Tibial artery (tissue), 4 donors: ENCODE data around the gene ZNF317.

ENCODE experiments used
- DNase-seq, 2 donors: peaks; one replicate each; pipeline ENCODE4 v3.0.0-alpha.2; 2019
- H3K27ac ChIP-seq, 2 donors: fragments of 200-600 bp; sonication (generic) in 1 of 2; 1 replicate in 1 of 2; 2 replicates in 1 of 2; pipeline ENCODE4 v1.5.1; 2018 to 2019; ENCODE audit warnings: mild to moderate bottlenecking in 1 of 2
- H3K27me3 ChIP-seq, 2 donors: fragments of 200-600 bp; sonication (generic) in 1 of 2; one replicate each; pipeline versions ENCODE4 v1.5.1 to v1.6.0; 2016 to 2019
- H3K36me3 ChIP-seq, 3 donors: fragments of 200-600 bp; sonication (generic) in 2 of 3; one replicate each; pipeline ENCODE4 v1.5.1; 2016 to 2019; ENCODE audit warnings: mild to moderate bottlenecking in 2 of 3
- H3K4me1 ChIP-seq, 4 donors: fragments of 200-600 bp; sonication (generic) in 2 of 4; 1 replicate in 3 of 4; 2 replicates in 1 of 4; pipeline ENCODE4 v1.5.1; 2016 to 2019
- H3K4me3 ChIP-seq, 2 donors: fragments of 200-600 bp; sonication (generic) in 1 of 2; 1 replicate in 1 of 2; 2 replicates in 1 of 2; pipeline ENCODE4 v1.5.1; 2018 to 2019; ENCODE audit warnings: mild to moderate bottlenecking in 2 of 2
- H3K9me3 ChIP-seq, 3 donors: fragments of 200-600 bp; sonication (generic) in 1 of 3; one replicate each; pipeline ENCODE4 v1.5.1; 2016 to 2019
- CTCF ChIP-seq, 2 experiments: fragments of 200-600 bp in 1 of 2; fragments of 450-650 bp in 1 of 2; IDR thresholded peaks; one replicate each; pipeline ENCODE4 v1.5.1; 2017 to 2019; ENCODE audit warnings: antibody characterized with exemption in 2 of 2, mild to moderate bottlenecking in 1 of 2, moderate library complexity in 1 of 2
- intact Hi-C: fragments of 100-400 bp; cut with DNase I; formaldehyde crosslinking; loops from one replicate; pipeline ENCODE4 v1.15.0; 2023; ENCODE audit warnings: low total_unique reads

ZNF317 gene

GRCh38 chr19:9155591-9155990, 15.4 kb downstream of the ZNF317 start:
- Histone ChIP-seq H3K27ac (no peak overlapping the region), H3K4me3 (no peak overlapping the region), H3K9me3 (peaks cover 0 to 43% (median 11%) of the 10 kb centered on the region in 3 donors), H3K4me1 (no peaks in the 10 kb centered on the region), H3K27me3 (no peaks in the 10 kb centered on the region), H3K36me3 (peaks cover 72 to 77% (median 76%) of the 10 kb centered on the region in 3 donors)
- no peak for TF ChIP-seq CTCF (IDR thresholded peaks at IDR 0.05)
- intact Hi-C loops: no loop called here
- no peak for DNase-seq

GRCh38 chr19:9156304-9156703, 16.1 kb downstream of the ZNF317 start:
- no peak overlapping the region for H3K4me3 ChIP-seq
- H3K36me3 ChIP-seq: peaks cover 80 to 85% (median 83%) of the 10 kb centered on the region in 3 donors
- TF ChIP-seq CTCF (IDR thresholded peaks at IDR 0.05): no peak
- no peak for DNase-seq
- no peak overlapping the region for H3K27ac ChIP-seq
- intact Hi-C loops: no loop called here
- H3K27me3 ChIP-seq: no peaks in the 10 kb centered on the region
- H3K9me3 ChIP-seq: peaks cover 0 to 50% (median 17%) of the 10 kb centered on the region in 3 donors
- no peaks in the 10 kb centered on the region for H3K4me1 ChIP-seq

- H3K36me3 ChIP-seq: peaks cover 95 to 99% (median 97%) of the 10 kb centered on the region in 3 donors
- H3K4me3 ChIP-seq: no peak overlapping the region
Observed at GRCh38 chr19:9159891-9160290, 19.7 kb downstream of the ZNF317 start.

GRCh38 chr19:9161427-9161826, 21.2 kb downstream of the ZNF317 start:
- no peak overlapping the region for H3K4me3 ChIP-seq
- H3K9me3 ChIP-seq: peaks cover 0 to 33% (median 15%) of the 10 kb centered on the region in 3 donors
- TF ChIP-seq CTCF (IDR thresholded peaks at IDR 0.05): no peak
- peaks cover 95 to 100% (median 99%) of the 10 kb centered on the region in 3 donors for H3K36me3 ChIP-seq
- H3K27ac ChIP-seq: no peak overlapping the region
- intact Hi-C loops: loop anchor here (5.0 kb wide), 1 partner anchor 159 kb away; no protein-coding TSS in a partner anchor
- no peak for DNase-seq
- no peaks in the 10 kb centered on the region for H3K27me3 ChIP-seq
- H3K4me1 ChIP-seq: no peaks in the 10 kb centered on the region

More at GRCh38 chr19:9159891-9160290, 19.7 kb downstream of the ZNF317 start:
- DNase-seq: no peak
- H3K27ac ChIP-seq: no peak overlapping the region
- H3K9me3 ChIP-seq: peaks cover 0 to 47% (median 18%) of the 10 kb centered on the region in 3 donors
- TF ChIP-seq CTCF (IDR thresholded peaks at IDR 0.05): no peak
- H3K27me3 ChIP-seq: no peaks in the 10 kb centered on the region
- intact Hi-C loops: loop anchor here (5.0 kb wide), 1 partner anchor 158 kb away; no protein-coding TSS in a partner anchor
- H3K4me1 ChIP-seq: no peaks in the 10 kb centered on the region

- intact Hi-C loops: no loop called here
- TF ChIP-seq CTCF (IDR thresholded peaks at IDR 0.05): no peak
- no peak overlapping the region for H3K4me3 ChIP-seq
- H3K36me3 ChIP-seq: peaks cover 67 to 79% (median 75%) of the 10 kb centered on the region in 3 donors
- no peaks in the 10 kb centered on the region for H3K4me1 ChIP-seq
- no peak overlapping the region for H3K27ac ChIP-seq
- H3K9me3 ChIP-seq: peaks cover 0 to 26% (median 14%) of the 10 kb centered on the region in 3 donors
- no peak for DNase-seq
- H3K27me3 ChIP-seq: no peaks in the 10 kb centered on the region
Observed at GRCh38 chr19:9165261-9165660, 25.1 kb downstream of the ZNF317 start.

- intact Hi-C loops: no loop called here
- Histone ChIP-seq H3K4me1 (no peaks in the 10 kb centered on the region), H3K36me3 (peaks cover 51 to 63% (median 59%) of the 10 kb centered on the region in 3 donors), H3K9me3 (peaks cover 0 to 12% (median 4%) of the 10 kb centered on the region in 3 donors), H3K27me3 (no peaks in the 10 kb centered on the region), H3K27ac (no peak overlapping the region), H3K4me3 (no peak overlapping the region)
- TF ChIP-seq CTCF (IDR thresholded peaks at IDR 0.05): no peak
- DNase-seq: no peak
Observed at GRCh38 chr19:9166846-9167245, 26.6 kb downstream of the ZNF317 start.
